Measurements from ENCODE around the gene HCLS1. TPM values are rescaled to one million over a fixed set of nuclear protein-coding genes. Genes with fewer than 3 reads are reported as not detected.

The HCLS1 gene
- total RNA-seq, 2 experiments from 2014 or later = 124 to 235 TPM

DNA sequence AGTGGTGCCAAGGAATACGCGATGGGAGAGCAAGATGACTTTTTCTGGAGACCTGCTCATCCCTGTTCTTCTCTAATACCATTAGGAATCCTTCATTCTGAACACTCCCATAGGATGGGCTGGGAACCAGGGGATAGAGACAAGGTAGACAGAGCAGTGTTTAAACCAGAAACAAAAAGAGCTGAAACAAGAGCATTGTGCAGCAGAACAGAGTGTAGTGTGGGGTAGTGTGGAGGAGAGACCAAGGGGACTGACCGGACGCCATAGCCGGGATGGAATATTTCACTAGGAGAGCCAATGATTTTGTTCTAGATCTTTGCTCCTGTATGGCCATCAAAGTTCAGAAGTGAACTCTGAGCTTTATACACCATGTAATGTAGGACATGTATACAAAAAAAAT, 15.6 kb downstream of the HCLS1 start:
- no peak for DNase-seq (ENCODE audit: low spot score)
- Histone ChIP-seq H3K4me2 (ENCODE audit: low read length) (no peak overlapping the region), H3K4me3 (ENCODE audit: low read depth, low read length, poor library complexity, severe bottlenecking) (no peak overlapping the region), H3K79me2 (ENCODE audit: insufficient read depth, low read depth, low read length) (no peaks in the 10 kb centered on the region), H3K27ac (ENCODE audit: low read depth, low read length, poor library complexity, severe bottlenecking) (no peak overlapping the region), H3K9me3 (ENCODE audit: low read length) (peaks cover 1% of the 10 kb centered on the region; the same call in 1 of the 2 replicates), H3K36me3 (ENCODE audit: insufficient read depth, low read length) (peaks cover 71% of the 10 kb centered on the region), H2AFZ (ENCODE audit: low read length) (no peak overlapping the region), H3K4me1 (ENCODE audit: insufficient read depth, low read length, poor library complexity, severe bottlenecking) (no peaks in the 10 kb centered on the region), H3K9me2 (ENCODE audit: insufficient read depth, low read length) (no peaks in the 10 kb centered on the region), H4K20me1 (ENCODE audit: insufficient read depth, low read length) (no peaks in the 10 kb centered on the region)
- BruUV-seq (replicated peaks) = no TSS peak
- TF ChIP-seq EZH2phosphoT487 (IDR thresholded peaks at IDR 0.05; ENCODE audit: borderline replicate concordance, low read depth, low read length) (no peak), CTCF (conservative IDR thresholded peaks at IDR 0.05; ENCODE audit: low read length) (no peak)
- ChIA-PET POLR2A (interaction anchor here (1.2 kb wide), 1 partner anchor 15 kb away, joined by 3 read pairs; the partner anchor contains the start of gene HCLS1), CTCF (ENCODE audit: unreplicated experiment) (no interaction called here)
- intact Hi-C loops (cut with micrococcal nuclease; ENCODE audit: unreplicated experiment) = no loop called here

GRCh38 chr3:121642601-121643314, 17.9 kb downstream of the HCLS1 start:
- Histone ChIP-seq H3K4me1 (ENCODE audit: insufficient read depth, low read length, poor library complexity, severe bottlenecking) (no peaks in the 10 kb centered on the region), H3K4me2 (ENCODE audit: low read length) (no peak overlapping the region), H3K9me3 (ENCODE audit: low read length) (no peaks in the 10 kb centered on the region), H3K4me3 (ENCODE audit: low read depth, low read length, poor library complexity, severe bottlenecking) (no peak overlapping the region), H3K79me2 (ENCODE audit: insufficient read depth, low read depth, low read length) (no peaks in the 10 kb centered on the region), H4K20me1 (ENCODE audit: insufficient read depth, low read length) (no peaks in the 10 kb centered on the region), H3K36me3 (ENCODE audit: insufficient read depth, low read length) (peaks cover 80% of the 10 kb centered on the region), H3K27ac (ENCODE audit: low read depth, low read length, poor library complexity, severe bottlenecking) (no peak overlapping the region), H2AFZ (ENCODE audit: low read length) (no peak overlapping the region), H3K9me2 (ENCODE audit: insufficient read depth, low read length) (no peaks in the 10 kb centered on the region)
- CTCF ChIA-PET (ENCODE audit: unreplicated experiment) = no interaction called here
- TF ChIP-seq CTCF (conservative IDR thresholded peaks at IDR 0.05; ENCODE audit: low read length) (no peak), EZH2phosphoT487 (IDR thresholded peaks at IDR 0.05; ENCODE audit: borderline replicate concordance, low read depth, low read length) (no peak)
- POLR2A ChIA-PET = interaction anchor here (0.7 to 1.0 kb wide), 2 partner anchors 18 to 23 kb away, joined by 3 read pairs; partner anchors contain the start of gene HCLS1
- intact Hi-C loops (cut with micrococcal nuclease; ENCODE audit: unreplicated experiment) = no loop called here
- BruUV-seq (replicated peaks) = TSS peak; percentile 24
- no peak for DNase-seq (ENCODE audit: low spot score)

DNA sequence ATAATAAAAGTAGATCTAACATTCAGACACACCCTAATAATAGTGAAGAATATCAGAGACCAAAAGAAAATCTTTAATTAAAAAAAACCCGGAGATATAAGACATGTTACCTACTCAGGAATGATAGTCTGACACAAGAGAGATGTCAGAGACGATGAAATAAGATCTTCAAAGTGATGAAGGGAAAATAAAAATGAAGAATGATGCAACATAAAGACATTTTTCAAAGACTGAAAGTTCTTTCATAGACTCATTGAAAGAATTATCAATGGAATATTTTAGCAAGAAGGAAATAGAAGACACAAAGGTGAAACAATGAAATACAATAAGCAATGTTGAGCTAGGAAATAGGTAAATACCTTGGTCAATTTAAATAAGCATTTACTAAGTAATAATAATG, 19.6 kb downstream of the HCLS1 start:
- no TSS peak for BruUV-seq (replicated peaks)
- H3K4me2 ChIP-seq (ENCODE audit: low read length) = no peak overlapping the region
- intact Hi-C loops (cut with micrococcal nuclease; ENCODE audit: unreplicated experiment) = no loop called here
- no peaks in the 10 kb centered on the region for H3K9me3 ChIP-seq (ENCODE audit: low read length)
- H3K4me1 ChIP-seq (ENCODE audit: insufficient read depth, low read length, poor library complexity, severe bottlenecking) = no peaks in the 10 kb centered on the region
- no peaks in the 10 kb centered on the region for H3K9me2 ChIP-seq (ENCODE audit: insufficient read depth, low read length)
- ChIA-PET CTCF (ENCODE audit: unreplicated experiment) (no interaction called here), POLR2A (interaction anchor here (0.6 to 0.8 kb wide), 3 partner anchors 9 to 155 kb away, joined by 3 to 4 read pairs (median 4); no protein-coding TSS in a partner anchor)
- H3K36me3 ChIP-seq (ENCODE audit: insufficient read depth, low read length) = peaks cover 89% of the 10 kb centered on the region
- no peaks in the 10 kb centered on the region for H3K79me2 ChIP-seq (ENCODE audit: insufficient read depth, low read depth, low read length)
- DNase-seq (ENCODE audit: low spot score) = no peak
- no peak overlapping the region for H3K4me3 ChIP-seq (ENCODE audit: low read depth, low read length, poor library complexity, severe bottlenecking)
- TF ChIP-seq CTCF (conservative IDR thresholded peaks at IDR 0.05; ENCODE audit: low read length) (no peak), EZH2phosphoT487 (IDR thresholded peaks at IDR 0.05; ENCODE audit: borderline replicate concordance, low read depth, low read length) (no peak)
- H3K27ac ChIP-seq (ENCODE audit: low read depth, low read length, poor library complexity, severe bottlenecking) = no peak overlapping the region
- H2AFZ ChIP-seq (ENCODE audit: low read length) = no peak overlapping the region
- H4K20me1 ChIP-seq (ENCODE audit: insufficient read depth, low read length) = no peaks in the 10 kb centered on the region
